Panc1 (cell line): ENCODE data around the gene PRPS1. TPM values are rescaled to one million over a fixed set of nuclear protein-coding genes. Genes with fewer than 3 reads are reported as not detected.

Experiments used
- ATAC-seq: fragments of 200-7000 bp; cut with Tn5 transposase; 2 replicates; pipeline ENCODE4 v1.9.1; 2020; ENCODE audit warnings: mild to moderate bottlenecking, moderate library complexity
- BruUV-seq: library from RNA; stranded (reverse); fragments of 400-500 nt; replicated peaks from 2 replicates; lab custom pipeline; 2021; lab: Mats Ljungman, UMichigan
- CTCF ChIA-PET: fragments of 300-600 bp; sonication (Branson Sonifier 250); formaldehyde crosslinking; loops from one replicate; lab custom pipeline; 2022; ENCODE audit warnings: antibody characterized with exemption; lab: Charles Lee
- POLR2A ChIA-PET: fragments of 300-600 bp; sonication (Branson Sonifier 250); formaldehyde crosslinking; loops from one replicate; lab custom pipeline; 2022; ENCODE audit warnings: antibody characterized with exemption; lab: Charles Lee
- DNase-seq: peaks from one replicate; pipeline ENCODE4 v3.0.0-alpha.2; 2010; ENCODE audit warnings: low read depth, low spot score
- H3K27ac ChIP-seq: 2 replicates; pipeline ENCODE4 v1.5.1; 2011; ENCODE audit warnings: mild to moderate bottlenecking, low read length, inconsistent platforms
- H3K27me3 ChIP-seq: fragments of 200-500 bp; sonication (Bioruptor generic); 2 replicates; pipeline ENCODE4 v1.6.0; 2014; ENCODE audit warnings: low read length, inconsistent platforms; ENCODE audit not compliant: control insufficient read depth, insufficient read depth
- H3K36me3 ChIP-seq: fragments of 200-500 bp; sonication (Bioruptor generic); 2 replicates; pipeline ENCODE4 v1.5.1; 2014; ENCODE audit warnings: inconsistent platforms, mild to moderate bottlenecking, low read length, moderate library complexity; ENCODE audit not compliant: control insufficient read depth, insufficient read depth
- H3K4me1 ChIP-seq: 2 replicates; pipeline ENCODE4 v1.5.1; 2011; ENCODE audit warnings: inconsistent platforms, mild to moderate bottlenecking, low read length, moderate library complexity; ENCODE audit not compliant: control insufficient read depth, insufficient read depth
- H3K4me3 ChIP-seq, 2 experiments: 2 replicates each; pipeline ENCODE4 v1.5.1; 2011 to 2012; ENCODE audit warnings: low read depth in 2 of 2, low read length in 2 of 2, mild to moderate bottlenecking in 2 of 2, inconsistent platforms in 1 of 2, moderate library complexity in 1 of 2
- H3K9me3 ChIP-seq: fragments of 200-500 bp; sonication (Bioruptor generic); 2 replicates; pipeline ENCODE4 v1.5.1; 2014; ENCODE audit warnings: low read depth, mild to moderate bottlenecking, inconsistent platforms, low read length, moderate library complexity; ENCODE audit not compliant: control insufficient read depth, insufficient read depth
- CTCF ChIP-seq: fragments of 450-650 bp; IDR thresholded peaks from 2 replicates; pipeline ENCODE4 v1.5.1; 2017; ENCODE audit warnings: mild to moderate bottlenecking
- POLR2AphosphoS5 ChIP-seq: IDR thresholded peaks from 2 replicates; pipeline ENCODE4 v1.6.1; 2012; ENCODE audit warnings: mild to moderate bottlenecking, low read depth, low read length, moderate library complexity
- REST ChIP-seq, 2 experiments: IDR thresholded peaks; 2 replicates each; pipeline ENCODE4 v1.6.1; 2011 to 2012; ENCODE audit warnings: low read depth in 2 of 2, control low read depth in 1 of 2, low read length in 1 of 2, mild to moderate bottlenecking in 1 of 2, moderate library complexity in 1 of 2; ENCODE audit not compliant: insufficient read depth in 1 of 2
- SIN3A ChIP-seq: IDR thresholded peaks from 2 replicates; pipeline ENCODE4 v1.6.1; 2012; ENCODE audit warnings: low read depth, mild to moderate bottlenecking, low read length, moderate library complexity, borderline replicate concordance; ENCODE audit not compliant: insufficient read depth
- TCF7L2 ChIP-seq: IDR thresholded peaks from 2 replicates; pipeline ENCODE4 v1.6.1; 2011; ENCODE audit warnings: mild to moderate bottlenecking, low read depth, low read length, inconsistent platforms
- in situ Hi-C: cut with HindIII; loops from 2 replicates; pipeline ENCODE4 v1.10.0; 2016; ENCODE audit warnings: low sequenced_read_pairs, low pct_unique_long_range_greater_than_20kb
- intact Hi-C: fragments of 100-400 bp; cut with micrococcal nuclease; formaldehyde crosslinking; loops from one replicate; pipeline ENCODE4 v1.10.0; 2022; ENCODE audit not compliant: unreplicated experiment
- total RNA-seq: library from RNA; stranded (reverse); gene quantifications from one replicate; pipeline ENCODE4 v1.2.1, GENCODE V29; 2021; ENCODE audit not compliant: unreplicated experiment

PRPS1 gene
- total RNA-seq, 1 experiment from 2014 or later, result 152 TPM

- ChIA-PET CTCF (interaction anchor here (0.5 kb wide), 1 partner anchor 72 kb away, joined by 5 read pairs; no protein-coding TSS in a partner anchor), POLR2A (no interaction called here)
- intact Hi-C loops, result no loop called here
- H3K36me3 ChIP-seq, result no peaks in the 10 kb centered on the region
- TF ChIP-seq CTCF (no peak), POLR2AphosphoS5 (no peak), REST (IDR thresholded peaks at IDR 0.05; ENCODE audit: insufficient read depth in 1 of 2, low read depth in 2 of 2, low read length in 1 of 2) (no peak), TCF7L2 (no peak), SIN3A (no peak)
- in situ Hi-C loops, result no loop called here
- H3K4me3 ChIP-seq, result no peak overlapping the region
- no peaks in the 10 kb centered on the region for H3K9me3 ChIP-seq
- no TSS peak for BruUV-seq
- H3K27ac ChIP-seq, result no peak overlapping the region
- ATAC-seq (no peak), DNase-seq (no peak)
- no peaks in the 10 kb centered on the region for H3K4me1 ChIP-seq
- H3K27me3 ChIP-seq, result no peaks in the 10 kb centered on the region
These were observed 27.0 kb upstream of the PRPS1 start for GRCh38 chrX:107601326-107601725.

GRCh38 chrX:107601759-107602158, 26.6 kb upstream of the PRPS1 start:
- H3K27ac ChIP-seq, result no peak overlapping the region
- in situ Hi-C loops (no loop called here), intact Hi-C loops (no loop called here)
- no peak overlapping the region for H3K4me3 ChIP-seq
- TF ChIP-seq POLR2AphosphoS5, result no peak
- TF ChIP-seq CTCF, result no peak
- TF ChIP-seq REST (IDR thresholded peaks at IDR 0.05; ENCODE audit: insufficient read depth in 1 of 2, low read depth in 2 of 2, low read length in 1 of 2), result no peak
- no peak for TF ChIP-seq TCF7L2
- no TSS peak for BruUV-seq
- ChIA-PET CTCF (no interaction called here), POLR2A (no interaction called here)
- ATAC-seq, result no peak
- DNase-seq, result no peak
- H3K9me3 ChIP-seq, result no peaks in the 10 kb centered on the region
- no peaks in the 10 kb centered on the region for H3K4me1 ChIP-seq
- H3K27me3 ChIP-seq, result no peaks in the 10 kb centered on the region
- no peaks in the 10 kb centered on the region for H3K36me3 ChIP-seq
